GM18498 (cell line): Measurements from ENCODE around the gene PDE11A.
"Not testable (repeated sequence)": the region's sequence is repeated elsewhere in the genome, so short reads cannot be mapped to it uniquely, and the experiment has no call there.

Experiments
- ATAC-seq: cut with Tn5 transposase; IDR thresholded peaks from one replicate; pipeline ENCODE4 v1.9.1; 2021; ENCODE audit warnings: mild to moderate bottlenecking, moderate library complexity; ENCODE audit not compliant: unreplicated experiment

PDE11A gene

DNA sequence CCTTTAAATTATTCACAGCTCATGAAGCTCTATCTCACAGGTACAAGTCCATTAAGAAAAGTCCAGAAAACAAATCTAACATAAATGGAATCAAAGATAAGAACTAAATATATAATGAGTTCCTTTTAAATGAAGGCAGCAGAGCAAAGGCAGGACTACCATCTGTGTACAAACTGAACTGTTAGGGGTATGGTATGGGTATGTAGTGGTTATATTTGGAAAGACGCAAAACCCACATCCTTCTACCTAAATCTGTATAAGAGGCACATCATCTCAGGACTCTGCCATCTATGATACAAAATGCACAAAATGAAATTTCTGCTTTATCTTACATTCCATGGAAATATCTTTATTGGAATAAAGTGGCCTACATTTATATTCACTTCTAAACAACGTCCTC, 59.9 kb downstream of the PDE11A start:
- no peak for ATAC-seq

DNA sequence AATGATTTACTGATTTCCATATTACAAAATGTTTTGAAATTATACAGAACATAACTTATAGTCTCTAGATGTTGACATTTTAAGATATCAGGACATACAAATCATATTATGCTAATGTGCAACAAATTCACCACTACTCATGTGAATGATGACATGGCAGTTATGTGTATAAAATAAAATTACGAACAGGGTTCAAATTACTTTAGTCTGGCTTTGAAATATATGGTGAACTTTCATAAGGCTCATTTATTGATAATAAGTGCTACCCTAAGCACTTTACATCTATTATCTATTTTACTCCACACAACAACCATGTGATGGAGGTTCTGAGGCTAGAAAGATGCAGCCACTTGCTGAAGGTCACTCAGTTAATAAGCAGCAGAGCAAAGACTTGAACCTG, 62.8 kb downstream of the PDE11A start:
- no peak for ATAC-seq

DNA sequence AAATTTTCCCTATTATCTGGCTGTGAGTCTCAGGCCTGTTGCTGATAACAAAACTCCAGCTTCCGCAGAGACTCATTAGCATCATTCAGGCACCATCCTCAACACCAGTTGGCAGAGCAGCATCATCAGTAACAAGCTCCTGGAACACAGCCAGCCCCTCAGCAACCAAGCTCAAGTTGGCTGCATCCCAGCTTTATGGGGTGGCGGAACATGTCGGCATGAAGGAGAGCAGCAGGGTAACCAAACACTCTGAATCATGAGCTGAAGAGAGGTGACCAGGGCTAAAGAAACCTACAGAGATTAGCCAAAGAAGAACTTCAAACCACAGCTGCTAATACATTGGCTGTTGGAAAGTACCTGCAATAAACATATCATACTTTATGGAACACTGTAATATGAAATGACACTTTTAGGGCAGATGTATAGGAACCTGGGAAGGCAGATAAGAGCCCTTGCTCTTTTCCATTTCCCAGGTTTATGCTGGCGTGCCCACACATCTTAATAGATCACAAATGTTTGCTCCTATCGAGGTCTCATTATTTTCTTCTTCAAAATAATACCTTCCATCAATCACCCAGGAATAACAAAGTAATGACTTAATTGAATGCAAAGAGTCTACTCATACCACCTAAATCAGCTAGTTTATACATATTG, 63.8 kb downstream of the PDE11A start:
- ATAC-seq = no peak

DNA sequence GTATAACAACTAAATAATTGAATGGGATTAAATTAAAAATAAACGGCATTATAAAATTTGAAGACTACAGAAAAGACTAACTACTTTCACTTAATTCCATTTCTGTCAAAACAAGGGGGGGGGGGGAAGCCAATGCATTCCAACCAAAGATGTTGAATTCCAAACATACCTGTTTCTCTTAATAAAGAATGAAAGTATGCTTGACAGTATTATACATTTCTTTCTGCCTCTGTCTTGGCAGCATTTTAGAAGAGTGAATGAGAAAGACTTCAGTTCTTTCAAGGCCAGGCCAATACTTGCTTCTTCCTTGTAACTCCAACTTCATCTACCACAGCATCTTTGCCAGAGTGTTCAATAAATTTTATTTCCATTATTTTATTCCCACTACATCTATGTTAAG, 65.9 kb downstream of the PDE11A start:
- no peak for ATAC-seq

DNA sequence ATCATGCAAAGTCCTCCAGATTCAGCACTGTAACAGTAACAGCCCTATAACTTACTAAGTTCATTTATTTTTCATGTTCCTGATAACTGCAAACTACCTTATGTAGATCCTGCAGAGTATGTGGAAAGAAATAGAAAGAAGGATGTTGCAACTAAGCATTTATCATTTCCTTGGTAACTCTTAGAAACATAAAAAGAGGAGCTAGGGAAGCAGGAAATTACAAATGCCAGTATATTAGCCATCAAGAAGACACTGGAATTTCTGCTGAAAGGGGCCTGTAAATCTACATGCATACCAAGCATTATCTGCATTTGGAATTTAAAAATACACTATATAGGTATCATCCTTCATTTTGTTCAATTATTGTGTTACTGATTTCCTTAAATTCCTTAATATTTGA, 66.8 kb downstream of the PDE11A start:
- ATAC-seq = no peak

DNA sequence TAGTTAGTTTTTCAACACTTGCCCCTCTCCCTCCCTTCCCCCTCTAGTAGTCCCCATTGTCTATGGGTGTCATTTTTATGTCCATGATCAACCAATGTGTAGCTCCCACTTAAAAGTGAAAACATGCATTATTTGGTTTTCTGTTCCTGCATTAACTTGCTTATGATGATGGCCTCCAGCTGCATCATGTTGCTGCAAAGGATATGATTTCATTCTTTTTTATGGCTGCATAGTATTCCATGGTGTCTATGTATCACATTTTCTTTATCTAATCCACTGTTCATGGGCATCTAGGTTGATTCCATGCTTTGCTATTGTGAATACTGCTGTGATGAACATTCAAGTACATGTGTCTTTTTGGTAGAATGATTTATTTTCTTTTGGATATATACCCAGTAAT, 70.5 kb downstream of the PDE11A start:
- ATAC-seq = no peak

DNA sequence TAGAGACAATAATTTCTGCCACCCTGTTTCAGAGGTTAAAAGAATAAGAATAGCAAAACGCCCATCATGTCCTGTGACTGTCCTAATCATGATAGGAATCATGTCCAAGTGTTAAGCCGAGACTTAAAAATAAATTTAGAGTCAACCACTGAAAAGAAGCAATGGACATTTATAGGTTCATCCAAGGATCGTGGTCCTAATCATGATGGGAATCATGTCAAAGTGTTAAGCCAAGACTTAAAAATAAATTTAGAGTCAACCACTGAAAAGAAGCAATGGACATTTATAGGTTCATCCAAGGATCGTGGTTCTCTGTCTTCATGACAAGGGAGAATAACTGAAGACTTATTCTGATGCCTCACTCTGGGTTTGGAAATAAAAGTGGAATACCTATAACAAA, 73.6 kb downstream of the PDE11A start:
- ATAC-seq = no peak

DNA sequence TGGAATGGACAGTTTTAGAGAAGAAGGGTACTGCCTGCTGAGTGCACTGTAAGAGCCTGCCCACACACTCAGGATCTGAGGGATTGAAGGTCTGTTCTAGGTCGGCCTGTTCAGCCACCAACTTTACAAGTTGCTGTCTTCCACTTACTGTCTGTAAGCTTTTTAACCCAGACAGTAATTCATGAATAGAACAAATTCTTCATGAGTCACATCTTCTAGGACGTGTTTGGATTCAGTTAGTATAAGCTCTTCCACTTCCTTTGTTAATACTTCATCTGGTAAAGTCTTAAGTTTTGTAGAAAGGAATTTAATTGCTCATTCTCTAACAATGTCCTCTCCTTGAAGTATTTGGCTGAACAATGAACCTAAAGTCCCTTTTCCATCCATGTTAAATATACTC, 74.6 kb downstream of the PDE11A start:
- ATAC-seq = no peak

DNA sequence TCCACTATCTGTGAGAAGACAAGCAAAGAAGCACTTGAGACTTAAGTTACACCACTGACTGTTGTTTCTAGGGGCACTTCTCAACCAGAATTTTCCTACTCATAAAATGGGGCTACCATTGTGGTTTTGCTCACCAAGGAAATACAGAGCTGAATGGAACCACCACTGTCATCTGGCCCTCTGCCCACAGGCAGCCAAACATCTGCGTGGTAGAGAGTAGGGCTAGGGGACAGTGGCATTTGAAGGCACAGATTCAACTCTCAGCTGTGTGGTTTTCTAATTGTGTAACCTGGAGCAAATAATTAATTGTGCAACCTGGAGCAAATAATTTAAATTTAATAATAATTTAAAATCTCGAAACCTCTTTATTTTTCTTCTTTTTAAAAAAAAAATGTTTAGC, 79.6 kb downstream of the PDE11A start:
- no peak for ATAC-seq

DNA sequence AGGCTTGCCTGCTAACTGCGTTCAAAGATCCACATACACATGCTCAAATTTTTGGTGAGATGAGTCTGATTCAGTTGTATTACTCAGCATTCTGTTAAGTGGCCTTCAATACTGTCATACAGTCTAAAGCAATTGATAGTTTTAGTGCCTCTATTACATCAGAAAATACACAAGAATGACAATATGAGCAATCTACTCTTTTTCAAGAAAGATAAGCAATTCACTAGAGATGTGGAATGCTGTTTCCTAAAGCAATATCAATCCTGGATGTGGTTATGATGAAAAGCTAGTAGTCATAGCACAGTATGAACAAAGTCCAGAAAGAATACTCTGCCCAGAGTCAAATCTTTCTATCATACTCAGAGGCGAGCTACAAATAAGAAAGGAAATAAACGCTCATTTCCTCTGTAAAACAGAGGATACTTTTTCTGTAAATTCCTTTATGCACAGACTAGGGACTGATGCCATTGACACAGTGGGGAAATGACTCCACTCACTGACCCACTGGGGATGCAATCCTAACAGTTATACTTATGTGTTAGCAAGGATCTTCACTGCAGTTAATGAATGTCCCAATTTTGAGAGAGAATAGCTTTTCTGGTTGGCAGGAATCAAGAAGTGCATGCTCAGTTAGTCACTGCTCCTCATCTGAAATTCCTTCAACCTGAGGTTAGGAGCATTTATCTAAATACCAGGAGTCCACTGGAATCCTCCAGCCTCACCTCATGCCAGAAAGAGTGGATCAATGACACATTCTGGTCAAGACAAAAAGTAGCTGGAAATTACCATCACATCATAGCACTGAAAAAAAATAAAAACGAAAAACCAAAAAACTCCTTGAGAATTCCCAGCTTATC, 83.3 kb downstream of the PDE11A start:
- no peak for ATAC-seq

DNA sequence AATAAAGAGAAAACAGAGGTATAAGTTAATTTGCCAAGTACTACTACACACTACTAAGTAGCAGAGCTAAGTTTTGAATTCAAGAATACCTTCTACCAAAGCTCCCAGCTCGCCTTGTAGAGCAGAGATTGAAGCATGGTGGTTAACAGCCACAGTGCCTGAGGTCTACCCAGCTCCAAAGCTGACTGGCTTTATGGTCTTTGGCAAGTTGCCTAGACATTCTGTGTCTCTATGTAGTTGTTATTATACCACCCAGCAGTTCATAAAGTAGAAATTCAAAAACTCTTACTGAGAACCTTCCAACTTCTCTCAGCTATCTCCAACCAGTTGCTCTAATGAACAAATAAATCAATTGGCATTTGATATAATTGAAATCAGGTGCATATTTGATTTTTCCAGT, 87.8 kb downstream of the PDE11A start:
- ATAC-seq = no peak

DNA sequence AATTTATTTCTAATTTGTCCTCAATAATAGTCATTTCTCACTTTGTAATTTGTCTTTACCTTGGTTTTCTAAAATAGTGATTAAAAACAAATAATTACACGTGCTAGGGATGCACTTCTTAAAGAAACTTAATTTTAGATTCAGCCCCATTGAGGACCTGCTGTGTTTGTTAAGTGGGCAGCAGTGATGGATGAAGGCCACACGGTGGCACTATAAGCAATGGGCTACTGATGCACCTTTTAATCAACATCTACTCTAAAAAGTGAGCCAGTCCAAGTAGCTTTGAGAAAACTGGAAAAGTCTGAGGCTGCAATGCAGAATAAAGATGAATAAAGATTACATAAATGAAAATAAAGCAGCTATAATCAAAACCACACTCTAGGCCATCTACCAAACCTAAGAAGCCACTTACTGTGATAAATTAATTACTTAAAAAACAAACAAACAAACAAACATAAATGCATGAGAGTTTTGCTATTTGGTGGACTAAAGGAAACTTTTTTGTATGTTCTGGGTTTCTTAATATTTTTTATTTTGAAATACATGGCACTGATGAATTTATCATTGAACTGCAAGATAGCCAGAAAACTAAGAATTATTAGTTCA, 89.3 kb downstream of the PDE11A start:
- ATAC-seq = peak; percentile 83

DNA sequence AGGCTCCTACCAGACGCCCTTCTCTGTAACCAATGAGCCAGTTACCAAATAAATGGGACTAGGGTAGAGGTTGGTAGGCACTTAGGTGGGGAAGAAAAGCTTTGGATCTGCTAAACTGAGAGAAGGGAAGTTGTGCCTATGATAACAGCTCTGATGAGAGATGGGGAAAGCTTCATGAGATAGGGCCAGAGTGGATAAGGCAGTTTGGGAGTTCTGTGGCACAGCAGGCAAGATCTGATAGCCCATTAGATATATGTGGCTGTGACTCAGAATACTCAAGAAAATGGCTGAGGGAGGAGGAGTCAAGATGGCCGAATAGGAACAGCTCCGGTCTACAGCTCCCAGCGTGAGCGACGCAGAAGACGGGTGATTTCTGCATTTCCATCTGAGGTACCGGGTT, 99.8 kb downstream of the PDE11A start:
- no peak for ATAC-seq

DNA sequence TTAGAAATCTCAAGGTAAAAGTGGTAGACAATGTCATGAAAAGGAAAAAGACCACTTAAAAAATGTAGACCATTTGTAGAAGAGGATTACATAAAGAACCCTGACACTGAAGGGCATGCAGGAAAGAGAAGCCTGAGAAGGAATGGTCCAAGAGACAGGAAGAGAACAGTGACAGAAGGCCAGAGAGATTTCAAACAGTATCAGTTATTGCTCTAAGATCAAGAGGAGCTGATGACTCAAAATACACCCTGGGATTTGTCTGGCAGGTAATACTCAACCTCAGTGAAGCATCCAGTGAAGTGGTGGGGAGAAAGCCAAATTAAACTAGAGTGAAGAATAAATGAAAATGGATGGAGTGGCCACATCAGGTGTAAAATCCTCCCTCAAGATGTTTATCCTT, 100.5 kb downstream of the PDE11A start:
- no peak for ATAC-seq

DNA sequence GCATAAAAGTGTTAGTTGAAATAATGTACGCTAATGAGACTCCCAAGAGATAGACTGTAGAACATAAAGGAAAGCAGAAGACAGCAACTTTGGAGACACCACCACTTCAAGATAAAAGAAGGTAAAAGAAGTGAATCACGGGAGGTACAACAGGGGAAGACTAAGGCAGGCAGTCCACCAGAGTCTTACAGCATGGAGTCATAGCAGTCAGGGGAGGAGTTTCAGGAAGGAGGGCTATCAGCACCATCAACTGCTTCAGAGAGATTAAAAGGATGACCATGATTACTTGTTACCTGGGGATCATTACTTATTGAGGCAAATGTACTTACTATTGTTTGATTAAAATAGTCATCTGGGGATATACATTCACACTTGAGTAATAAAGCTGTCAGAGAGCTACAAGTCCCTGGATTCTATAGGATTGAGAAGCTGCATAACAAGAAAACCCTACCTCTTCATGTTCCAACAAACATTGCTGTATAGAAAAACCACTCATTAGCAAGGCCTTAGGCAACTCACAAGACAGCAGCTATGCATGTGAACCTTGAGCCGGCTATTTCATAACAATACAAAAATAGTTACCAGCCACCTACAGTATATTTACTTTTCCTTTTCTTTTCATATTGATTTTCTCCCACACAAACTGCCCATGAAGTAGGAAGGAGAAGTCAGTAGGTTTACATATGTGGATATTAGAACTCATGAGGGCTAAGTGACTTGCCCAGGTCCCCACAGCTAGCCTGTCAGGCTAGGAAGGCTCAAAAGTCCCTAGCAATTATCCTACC, 101.7 kb downstream of the PDE11A start:
- ATAC-seq = no peak

DNA sequence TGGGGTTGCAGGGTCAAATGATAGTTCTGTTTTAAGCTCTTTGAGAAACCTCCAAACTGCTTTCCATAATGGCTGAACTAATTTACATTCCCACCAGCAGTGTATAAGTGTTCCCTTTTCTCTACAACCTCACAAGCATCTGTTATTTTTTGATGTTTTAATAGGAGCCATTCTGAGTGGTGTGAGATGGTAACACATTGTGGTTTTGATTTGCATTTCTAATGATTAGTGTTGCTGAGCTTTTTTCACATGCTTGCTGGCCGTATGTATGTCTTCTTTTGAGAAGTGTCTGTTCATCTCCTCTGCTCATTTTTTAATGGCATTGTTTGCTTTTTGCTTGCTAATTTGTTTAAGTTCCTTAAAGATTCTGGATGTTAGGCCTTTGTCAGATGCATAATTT, 107.7 kb downstream of the PDE11A start:
- no peak for ATAC-seq

DNA sequence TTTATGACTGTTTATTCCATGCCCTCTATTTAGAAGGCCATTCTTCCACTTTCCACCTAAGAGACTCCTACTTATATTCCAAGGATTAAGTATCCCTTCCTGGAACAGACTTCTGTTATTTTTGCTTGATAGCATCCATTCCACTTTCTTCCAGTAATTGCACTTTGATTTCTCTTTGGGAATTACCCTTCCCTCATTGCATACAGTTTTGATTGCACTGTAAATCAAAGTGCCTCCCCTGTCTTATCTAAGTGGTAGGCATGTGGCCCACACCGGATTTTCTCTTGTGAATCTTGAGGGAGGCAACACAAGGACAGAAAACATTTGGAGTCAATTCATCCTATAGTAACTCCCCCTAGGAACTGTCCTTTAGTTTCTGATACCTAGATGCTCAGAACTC, 120.4 kb downstream of the PDE11A start:
- ATAC-seq = no peak

DNA sequence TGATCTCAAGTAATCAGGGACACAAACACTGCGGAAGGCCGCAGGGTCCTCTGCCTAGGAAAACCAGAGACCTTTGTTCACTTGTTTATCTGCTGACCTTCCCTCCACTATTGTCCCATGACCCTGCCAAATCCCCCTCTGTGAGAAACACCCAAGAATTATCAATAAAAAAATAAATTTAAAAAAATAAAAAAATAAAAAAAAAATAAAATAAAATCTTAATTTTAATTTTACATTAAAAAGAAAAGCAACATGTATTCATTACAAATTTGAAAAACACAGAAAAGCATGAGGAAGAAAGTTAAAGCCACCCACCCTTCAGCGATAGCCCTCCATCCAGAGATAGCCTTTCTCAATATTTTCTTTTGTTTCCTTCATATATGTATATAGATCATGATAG, 125.0 kb downstream of the PDE11A start:
- not testable (repeated sequence) for ATAC-seq

DNA sequence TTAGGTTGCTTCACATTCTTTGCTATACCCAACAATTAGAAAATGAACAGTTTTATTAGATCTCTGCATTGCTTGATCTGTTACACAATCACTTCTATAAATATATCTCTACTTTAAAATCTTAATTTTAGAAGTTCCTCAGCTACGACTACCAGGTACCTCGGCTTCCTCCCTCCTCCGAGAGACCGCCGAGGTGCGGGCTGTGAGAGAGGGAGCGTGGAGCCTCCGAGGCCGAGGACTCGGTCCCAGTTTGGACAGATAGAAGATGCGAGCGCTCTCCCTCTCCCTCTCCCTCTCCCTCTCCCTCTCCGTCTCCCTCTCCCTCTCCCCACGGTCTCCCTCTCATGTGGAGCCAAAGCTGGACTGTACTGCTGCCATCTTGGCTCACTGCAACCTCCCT, 128.0 kb downstream of the PDE11A start:
- ATAC-seq = not testable (repeated sequence)

DNA sequence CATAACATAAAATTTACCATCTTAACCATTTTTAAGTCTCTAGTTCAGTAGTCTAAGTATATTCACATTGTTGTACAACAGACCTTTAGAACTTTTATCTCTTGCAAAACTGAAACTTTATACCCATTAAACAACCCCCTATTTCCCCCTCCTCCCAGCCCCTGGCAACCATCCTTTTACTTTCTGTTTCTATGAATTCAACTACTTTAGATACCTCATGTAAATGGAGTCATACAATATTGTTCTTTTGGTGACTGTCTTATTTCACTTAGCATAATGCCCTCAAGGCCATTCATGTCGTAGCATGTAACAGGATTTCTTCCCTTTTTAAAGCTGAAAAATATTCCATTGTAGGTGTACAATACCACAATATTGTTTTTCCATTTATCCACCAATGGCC, 129.8 kb downstream of the PDE11A start:
- ATAC-seq = no peak

DNA sequence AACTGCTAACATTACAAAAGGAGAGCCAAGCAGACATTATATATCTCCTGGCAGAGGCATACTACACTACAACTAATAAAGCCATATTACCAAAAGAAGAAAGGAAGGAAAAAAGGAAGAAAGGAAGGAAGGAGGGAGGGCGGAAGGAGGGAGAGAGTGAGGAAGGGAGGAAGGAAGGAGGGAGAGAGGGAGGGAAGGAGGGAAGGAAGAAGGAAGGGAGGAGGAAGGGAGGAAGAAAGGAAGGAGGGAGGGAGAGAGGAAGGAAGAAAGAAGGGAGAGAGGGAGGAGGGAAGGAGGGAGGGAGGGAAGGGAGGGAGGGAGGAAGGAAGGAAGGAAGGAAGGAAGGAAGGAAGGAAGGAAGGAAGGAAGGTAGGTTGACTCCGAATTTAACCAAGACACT, 133.4 kb downstream of the PDE11A start:
- no peak for ATAC-seq
